ENCODE data around the gene MAP3K4. TPM values are rescaled to one million over a fixed set of nuclear protein-coding genes. Genes with fewer than 3 reads are reported as not detected.

Gene MAP3K4
- total RNA-seq, 1 experiment from 2014 or later: 54.3 TPM

DNA sequence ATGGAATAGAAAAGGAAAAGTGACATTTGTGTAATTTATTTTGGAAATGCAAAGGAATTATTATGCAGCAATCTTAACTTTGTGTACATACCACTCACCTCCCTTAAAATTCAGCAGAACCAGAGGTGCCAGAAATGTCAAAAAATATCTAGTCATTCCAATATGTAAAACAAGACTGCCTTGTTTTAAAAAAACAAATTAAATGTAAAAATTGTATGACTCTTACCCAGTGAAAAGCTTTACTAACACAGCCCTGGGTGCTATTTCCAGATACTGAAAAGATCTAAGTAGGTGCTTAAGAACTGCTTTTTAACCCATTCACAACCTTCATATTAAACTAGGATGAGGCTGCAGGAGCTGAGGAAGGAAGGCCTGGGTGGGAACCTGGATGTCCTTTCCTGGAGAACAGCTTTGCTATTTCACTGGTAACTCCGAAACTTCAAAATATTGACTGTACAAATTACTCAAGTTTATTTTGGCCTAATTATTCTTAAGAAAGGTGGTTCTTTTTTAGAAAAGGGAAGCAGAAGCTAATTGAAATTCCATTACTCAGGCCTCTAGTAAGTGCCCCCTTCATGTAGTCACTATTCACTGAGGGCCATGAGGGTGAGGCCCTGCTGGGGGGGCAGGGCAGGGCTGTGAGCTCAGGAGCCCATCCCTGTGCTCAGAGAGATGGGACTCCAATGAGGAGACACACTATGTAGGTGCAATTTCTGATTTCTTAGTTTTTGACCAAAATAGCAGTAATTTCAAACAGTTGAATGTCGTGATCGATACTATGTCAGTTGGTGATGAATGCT, 139.6 kb downstream of the MAP3K4 start:
- H3K79me1 ChIP-seq (ENCODE audit: insufficient read depth, low read depth, low read length, poor library complexity, severe bottlenecking): no peaks in the 10 kb centered on the region
- no peak overlapping the region for H2BK120ac ChIP-seq (ENCODE audit: low read depth, low read length, poor library complexity, severe bottlenecking)
- DNase-seq: no peak
- Mint-ChIP-seq H3K27me3 (ENCODE audit: low read depth) (no peaks in the 10 kb centered on the region; the same call in none of the 2 replicates), H3K27ac (no peak overlapping the region), H3K36me3 (ENCODE audit: insufficient read depth in 1 of 3, low read depth in 3 of 3) (peaks cover 53 to 91% (median 78%) of the 10 kb centered on the region in 3 experiments), H3K4me1 (peaks cover 0 to 2% of the 10 kb centered on the region in 2 experiments; a peak in 2 of 4 replicates), H3K4me3 (no peak overlapping the region), H3K9me3 (peaks cover 33 to 40% of the 10 kb centered on the region in 2 experiments)
- H3K14ac ChIP-seq (ENCODE audit: insufficient read depth, low read length): no peak overlapping the region
- H2BK12ac ChIP-seq (ENCODE audit: insufficient read length, low read depth, low read length): no peak overlapping the region
- no peak overlapping the region for H3K4me2 ChIP-seq (ENCODE audit: insufficient read depth, insufficient read length, low read length)
- H2BK15ac ChIP-seq (ENCODE audit: low read depth, low read length): no peak overlapping the region
- no peaks in the 10 kb centered on the region for H3K23me2 ChIP-seq (ENCODE audit: insufficient read length, low read depth, low read length, poor library complexity, severe bottlenecking)
- no peak overlapping the region for H2BK20ac ChIP-seq (ENCODE audit: low read depth, low read length, poor library complexity, severe bottlenecking)
- no peak overlapping the region for H3K9ac ChIP-seq (ENCODE audit: extremely low read depth, insufficient read length, low read length)
- TF ChIP-seq, protein P1, sequence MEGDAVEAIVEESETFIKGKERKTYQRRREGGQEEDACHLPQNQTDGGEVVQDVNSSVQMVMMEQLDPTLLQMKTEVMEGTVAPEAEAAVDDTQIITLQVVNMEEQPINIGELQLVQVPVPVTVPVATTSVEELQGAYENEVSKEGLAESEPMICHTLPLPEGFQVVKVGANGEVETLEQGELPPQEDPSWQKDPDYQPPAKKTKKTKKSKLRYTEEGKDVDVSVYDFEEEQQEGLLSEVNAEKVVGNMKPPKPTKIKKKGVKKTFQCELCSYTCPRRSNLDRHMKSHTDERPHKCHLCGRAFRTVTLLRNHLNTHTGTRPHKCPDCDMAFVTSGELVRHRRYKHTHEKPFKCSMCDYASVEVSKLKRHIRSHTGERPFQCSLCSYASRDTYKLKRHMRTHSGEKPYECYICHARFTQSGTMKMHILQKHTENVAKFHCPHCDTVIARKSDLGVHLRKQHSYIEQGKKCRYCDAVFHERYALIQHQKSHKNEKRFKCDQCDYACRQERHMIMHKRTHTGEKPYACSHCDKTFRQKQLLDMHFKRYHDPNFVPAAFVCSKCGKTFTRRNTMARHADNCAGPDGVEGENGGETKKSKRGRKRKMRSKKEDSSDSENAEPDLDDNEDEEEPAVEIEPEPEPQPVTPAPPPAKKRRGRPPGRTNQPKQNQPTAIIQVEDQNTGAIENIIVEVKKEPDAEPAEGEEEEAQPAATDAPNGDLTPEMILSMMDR (conservative IDR thresholded peaks at IDR 0.05): no peak
- no peak overlapping the region for H2AFZ ChIP-seq (ENCODE audit: low read length)
- H3K27me3 ChIP-seq (ENCODE audit: insufficient read depth, low read length): no peaks in the 10 kb centered on the region
- no peak overlapping the region for H3K18ac ChIP-seq (ENCODE audit: insufficient read length, low read depth, low read length)
- H4K8ac ChIP-seq (replicated peaks; ENCODE audit: insufficient read length, low read depth, low read length): no peak overlapping the region
- no peak overlapping the region for H3K23ac ChIP-seq (ENCODE audit: insufficient read length, low read depth, low read length)
- H4K91ac ChIP-seq (ENCODE audit: insufficient read length, low read depth, low read length): no peak overlapping the region
- H2AK5ac ChIP-seq (ENCODE audit: insufficient read length, low read length): no peak overlapping the region
- no peak overlapping the region for H3K56ac ChIP-seq (ENCODE audit: insufficient read length, low read depth, low read length)
- no peak overlapping the region for H2BK5ac ChIP-seq (ENCODE audit: insufficient read length, low read length)
- no peaks in the 10 kb centered on the region for H3K9me3 ChIP-seq (ENCODE audit: control insufficient read depth, low read depth, low read length)
- H3K27ac ChIP-seq (ENCODE audit: insufficient read length, low read depth, low read length): no peak overlapping the region
- H3K79me2 ChIP-seq (ENCODE audit: insufficient read depth, low read length): no peaks in the 10 kb centered on the region
- H4K20me1 ChIP-seq (ENCODE audit: control insufficient read depth, insufficient read depth, insufficient read length): no peaks in the 10 kb centered on the region
- no peak overlapping the region for H4K5ac ChIP-seq (ENCODE audit: insufficient read length, low read depth, low read length)
- no peak overlapping the region for H3T11ph ChIP-seq (ENCODE audit: low read length)
- H3K4ac ChIP-seq (ENCODE audit: low read depth, low read length): no peak overlapping the region
- no CpG with 5 or more reads among the region's 3 CpGs for WGBS (ENCODE audit: extremely low coverage, insufficient read length, low lambda C conversion rate)
- H3K4me1 ChIP-seq (ENCODE audit: insufficient read depth, low read length): no peaks in the 10 kb centered on the region
